ENCODE data around the gene NAALADL2. TPM values are rescaled to one million over a fixed set of nuclear protein-coding genes. Genes with fewer than 3 reads are reported as not detected.
A peak's percentile ranks its signal among the peaks of the same experiment; 100 is the strongest.

The NAALADL2 gene
- polyA plus RNA-seq, 2 of the 4 experiments (the other 2 are of a cell fraction), result 0.09 to 0.28 TPM

- FAIRE-seq (peak; percentile 51), ATAC-seq (peak; percentile 62 to 74; a peak in 4 of 6 replicates), DNase-seq (ENCODE audit: low read depth in 1 of 2, low spot score in 1 of 2) (peak in 1 of 2 experiments; percentile 43)
- peaks cover 21% of the 10 kb centered on the region; the same call in 2 of the 3 replicates for H3K4me1 ChIP-seq
- no peak overlapping the region for H3K27ac ChIP-seq
- TF ChIP-seq FOSL2 (IDR thresholded peaks at IDR 0.05), result no peak
- peak; percentile 30; the same call in 1 of the 2 replicates for TF ChIP-seq FOSL2 (CRISPR knock-in tag; IDR thresholded peaks at IDR 0.05)
- no peak for TF ChIP-seq ZSCAN20 (CRISPR knock-in tag; IDR thresholded peaks at IDR 0.05)
- 20% methylated on average over 2 of the region's 2 CpGs for WGBS (ENCODE audit: missing lambda C conversion rate)
- no peak overlapping the region for H3K4me2 ChIP-seq
- H3K9me3 ChIP-seq, result no peaks in the 10 kb centered on the region
- H3K4me3 ChIP-seq, result no peak overlapping the region
- ChIA-PET POLR2A (no interaction called here), CTCF (no interaction called here)
These were observed 90.4 kb downstream of the NAALADL2 start for GRCh38 chr3:174949523-174949922.

GRCh38 chr3:174951034-174951433, 91.9 kb downstream of the NAALADL2 start:
- Histone ChIP-seq H3K9me3 (no peaks in the 10 kb centered on the region), H3K4me2 (peak overlapping the region; percentile 40), H3K4me3 (no peak overlapping the region), H3K27ac (no peak overlapping the region), H3K4me1 (peaks cover 34% of the 10 kb centered on the region)
- ChIA-PET CTCF (no interaction called here), POLR2A (no interaction called here)
- WGBS (ENCODE audit: missing lambda C conversion rate), result 4% methylated on average over 3 of the region's 3 CpGs
- peak; percentile 61 for FAIRE-seq
- peak in 1 of 2 experiments; percentile 43; a peak in 3 of 6 replicates for ATAC-seq
- peak in 1 of 2 experiments; percentile 44 for DNase-seq (ENCODE audit: low read depth in 1 of 2, low spot score in 1 of 2)
- TF ChIP-seq RAD21 (conservative IDR thresholded peaks at IDR 0.05 in 1 of 2, IDR thresholded peaks at IDR 0.05 in 1 of 2) (no peak), JUNB (IDR thresholded peaks at IDR 0.05) (peak; percentile 44; the same call in 1 of the 2 replicates), GATA3 (IDR thresholded peaks at IDR 0.05; ENCODE audit: borderline replicate concordance) (peak; percentile 35; the same call in 1 of the 2 replicates), REST (IDR thresholded peaks at IDR 0.05) (no peak), SREBF2 (IDR thresholded peaks at IDR 0.05) (no peak), FOSL2 (IDR thresholded peaks at IDR 0.05) (peak; percentile 38; the same call in 1 of the 2 replicates), FOSL2 (CRISPR knock-in tag; IDR thresholded peaks at IDR 0.05) (peak; percentile 85), RARB (CRISPR knock-in tag; IDR thresholded peaks at IDR 0.05) (no peak)

GRCh38 chr3:174951498-174952005, 92.4 kb downstream of the NAALADL2 start:
- H3K27ac ChIP-seq, result no peak overlapping the region

GRCh38 chr3:174953068-174953467, 93.9 kb downstream of the NAALADL2 start:
- Histone ChIP-seq H3K4me2 (no peak overlapping the region), H3K4me3 (no peak overlapping the region), H3K4me1 (peaks cover 52% of the 10 kb centered on the region), H3K27ac (no peak overlapping the region), H3K9me3 (no peaks in the 10 kb centered on the region)
- FAIRE-seq (no peak), ATAC-seq (no peak), DNase-seq (ENCODE audit: low read depth in 1 of 2, low spot score in 1 of 2) (no peak)
- WGBS (ENCODE audit: missing lambda C conversion rate), result 38% methylated on average over 1 of the region's 1 CpG
- no peak for TF ChIP-seq NFE2L2 (conservative IDR thresholded peaks at IDR 0.05; ENCODE audit: low read length)
- no peak for TF ChIP-seq ZNF302 (CRISPR knock-in tag; IDR thresholded peaks at IDR 0.05)
- no peak for TF ChIP-seq EP300 (IDR thresholded peaks at IDR 0.05)
- no peak for TF ChIP-seq HOXA7 (CRISPR knock-in tag; IDR thresholded peaks at IDR 0.05)
- TF ChIP-seq JUNB (IDR thresholded peaks at IDR 0.05), result no peak
- no peak for TF ChIP-seq BCL3 (IDR thresholded peaks at IDR 0.05)
- TF ChIP-seq E2F6 (IDR thresholded peaks at IDR 0.05; ENCODE audit: borderline replicate concordance, low read depth), result no peak
- POLR2A ChIA-PET, result no interaction called here
- CTCF ChIA-PET, result interaction anchor here (0.7 to 0.8 kb wide), 2 partner anchors 13 to 52 kb away, joined by 3 read pairs; no protein-coding TSS in a partner anchor

More at GRCh38 chr3:174951498-174952005, 92.4 kb downstream of the NAALADL2 start:
- DNase-seq (ENCODE audit: low read depth in 1 of 2, low spot score in 1 of 2) (no peak), ATAC-seq (no peak), FAIRE-seq (no peak)
- ChIA-PET CTCF (no interaction called here), POLR2A (no interaction called here)
- peak overlapping the region; percentile 40 for H3K4me2 ChIP-seq
- WGBS (ENCODE audit: missing lambda C conversion rate), result 94% methylated on average over 2 of the region's 2 CpGs
- peaks cover 39% of the 10 kb centered on the region for H3K4me1 ChIP-seq
- H3K9me3 ChIP-seq, result no peaks in the 10 kb centered on the region
- TF ChIP-seq NR3C1 (IDR thresholded peaks at IDR 0.05), result no peak
- no peak for TF ChIP-seq HOXB13 (CRISPR knock-in tag; IDR thresholded peaks at IDR 0.05; ENCODE audit: low read depth)
- no peak for TF ChIP-seq RFX5 (IDR thresholded peaks at IDR 0.05)
- no peak for TF ChIP-seq CBX2 (IDR thresholded peaks at IDR 0.05; ENCODE audit: borderline replicate concordance, low read depth)
- TF ChIP-seq ZFP36 (IDR thresholded peaks at IDR 0.05; ENCODE audit: borderline replicate concordance, partially characterized antibody), result no peak
- TF ChIP-seq ESRRA (IDR thresholded peaks at IDR 0.05; ENCODE audit: borderline replicate concordance, low read length), result no peak
- no peak for TF ChIP-seq EHF (CRISPR knock-in tag; IDR thresholded peaks at IDR 0.05)
- no peak for TF ChIP-seq MAZ (IDR thresholded peaks at IDR 0.05; ENCODE audit: borderline replicate concordance, low read depth, low read length)
- TF ChIP-seq FOSB (CRISPR knock-in tag; IDR thresholded peaks at IDR 0.05), result no peak
- no peak for TF ChIP-seq POLR2A (IDR thresholded peaks at IDR 0.05; ENCODE audit: low read length)
- no peak overlapping the region for H3K4me3 ChIP-seq

Data from A549 (cell line).